Pulmonary artery endothelial cell (primary cell): Measurements from ENCODE around the gene COL24A1. TPM values are rescaled to one million over a fixed set of nuclear protein-coding genes. Genes with fewer than 3 reads are reported as not detected.
"Not testable (repeated sequence)": the region's sequence is repeated elsewhere in the genome, so short reads cannot be mapped to it uniquely, and the experiment has no call there.

ENCODE experiments used
- DNase-seq: peaks from one replicate; pipeline ENCODE4 v3.0.0-alpha.2; 2011; ENCODE audit warnings: low read depth, low spot score
- total RNA-seq: library from RNA; depleted of rRNA; stranded (reverse); fragments of >200 nt; gene quantifications from 2 replicates; pipeline ENCODE4 v1.2.3, GENCODE V29; 2014

COL24A1 gene
- total RNA-seq, 1 donor from 2014 or later = 0.07 TPM

DNA sequence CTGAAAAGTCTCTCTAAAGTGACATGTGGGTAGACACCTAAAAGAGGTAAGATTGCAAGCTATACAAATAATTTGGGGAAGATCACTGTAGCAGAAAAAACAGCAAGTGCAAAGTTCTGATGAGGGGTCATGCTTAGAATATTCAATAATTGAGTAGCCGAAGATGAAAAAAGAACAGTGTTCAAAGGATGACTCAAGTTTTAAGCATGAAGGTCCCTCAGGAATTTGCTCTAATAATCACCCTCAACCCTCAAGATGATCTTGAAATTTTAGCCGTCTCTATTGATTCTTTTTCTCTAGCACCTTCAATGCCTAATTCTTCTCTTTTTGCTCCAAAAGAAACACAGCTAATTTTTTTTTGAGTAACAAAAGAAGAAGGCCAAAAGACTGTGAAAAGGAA lies 257.7 kb downstream of the COL24A1 start:
- DNase-seq = no peak

DNA sequence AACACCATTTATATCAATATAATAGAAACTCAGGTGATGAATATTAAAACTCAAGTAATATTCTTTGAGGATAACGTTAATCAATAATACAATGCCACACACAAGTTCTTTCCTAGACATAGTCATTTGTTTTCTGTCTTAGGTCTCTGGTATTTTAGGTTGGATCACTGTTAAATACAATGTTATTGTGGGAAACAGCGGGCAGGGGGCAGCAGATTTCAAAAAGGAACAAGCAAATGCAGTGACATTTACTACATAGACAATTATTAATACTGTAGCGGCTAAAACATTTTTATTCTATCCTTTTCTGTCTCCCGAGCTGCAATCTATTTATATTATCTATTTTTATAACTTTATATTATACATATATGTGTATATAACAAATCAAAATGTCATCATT lies 261.9 kb downstream of the COL24A1 start:
- no peak for DNase-seq

DNA sequence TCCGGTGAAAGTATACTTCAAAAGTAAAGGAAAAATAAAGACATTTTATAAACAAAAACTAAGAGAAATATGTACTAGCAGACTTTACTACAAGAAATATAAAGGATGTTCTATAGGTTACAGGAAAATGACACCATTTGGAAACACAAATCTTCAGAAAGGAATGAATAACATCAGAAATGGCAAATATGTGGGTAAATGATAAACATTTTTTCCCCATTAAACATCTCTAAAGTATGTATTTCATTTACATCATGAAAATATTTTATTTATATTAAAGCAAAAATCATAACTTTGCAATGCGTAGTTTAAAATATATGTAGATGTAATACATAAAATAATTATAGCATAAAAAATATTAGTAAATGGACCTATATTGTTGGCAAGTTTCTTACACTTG lies 264.2 kb downstream of the COL24A1 start:
- no peak for DNase-seq

DNA sequence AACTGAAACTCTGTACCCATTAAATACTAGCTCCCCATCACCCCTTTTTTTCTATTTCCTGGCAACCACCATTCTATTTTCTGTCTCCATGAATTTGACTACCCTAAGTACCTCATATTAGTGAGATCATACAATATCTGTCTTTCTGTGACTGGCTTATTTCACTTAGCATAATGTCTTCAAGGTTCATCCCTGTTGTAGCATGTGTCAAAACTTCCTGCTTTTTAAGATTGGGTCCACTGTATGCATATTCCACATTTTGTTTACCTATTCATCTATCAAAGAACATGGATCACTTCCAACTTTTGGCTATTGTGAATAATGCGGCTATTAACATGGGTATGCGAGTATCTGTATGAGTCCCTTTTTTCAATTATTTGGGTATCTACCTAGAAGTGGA lies 266.7 kb downstream of the COL24A1 start:
- no peak for DNase-seq

DNA sequence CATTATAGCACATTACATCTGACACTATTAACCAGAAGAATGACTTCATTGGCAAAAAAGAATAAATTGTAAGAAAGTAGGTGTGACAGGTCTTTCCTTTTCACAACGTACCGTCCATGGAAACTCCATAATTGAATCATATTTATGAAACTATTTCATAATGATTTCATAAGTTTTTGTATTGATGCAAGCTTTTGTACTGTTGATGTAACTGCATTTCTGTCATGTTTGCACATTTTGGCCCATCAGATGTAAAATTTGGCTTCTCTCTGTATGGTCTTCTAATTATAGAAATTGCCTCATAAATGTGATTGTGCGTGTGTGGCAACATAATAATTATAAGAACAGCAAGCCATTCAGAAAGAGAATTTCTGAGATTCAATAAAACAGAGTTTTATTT lies 267.7 kb downstream of the COL24A1 start:
- DNase-seq = no peak

DNA sequence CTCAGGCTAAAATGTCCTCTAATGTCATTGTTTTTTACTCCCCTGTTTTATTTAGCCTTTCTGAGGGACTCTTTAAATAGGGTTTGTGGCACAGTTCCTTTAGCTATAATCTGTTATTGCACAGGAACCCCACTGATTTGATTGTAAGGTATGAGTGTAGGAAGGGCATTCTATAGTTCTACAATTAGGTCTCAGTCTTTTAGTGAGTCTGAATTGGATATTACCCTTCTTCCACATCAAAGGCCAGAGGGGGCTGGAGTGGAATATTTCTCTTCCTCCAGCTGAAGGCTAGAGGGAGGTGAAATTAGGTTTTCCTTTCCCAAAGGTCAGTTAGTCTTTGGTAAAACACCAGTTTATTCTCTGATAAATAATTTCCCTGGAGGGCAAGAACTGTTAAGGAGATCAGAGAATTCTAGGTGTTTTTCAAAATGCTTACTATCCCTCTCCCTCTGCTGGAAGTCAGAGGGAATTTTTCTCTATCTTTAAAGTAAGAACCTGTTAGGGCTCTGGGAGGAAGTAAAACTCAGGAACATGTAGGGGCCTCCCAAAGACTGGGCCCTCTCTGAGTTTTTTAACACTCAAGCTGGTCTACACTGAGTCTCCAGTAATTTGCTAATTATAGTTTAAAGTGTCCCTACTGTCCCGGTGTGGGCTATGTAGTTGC lies 272.1 kb downstream of the COL24A1 start:
- no peak for DNase-seq

DNA sequence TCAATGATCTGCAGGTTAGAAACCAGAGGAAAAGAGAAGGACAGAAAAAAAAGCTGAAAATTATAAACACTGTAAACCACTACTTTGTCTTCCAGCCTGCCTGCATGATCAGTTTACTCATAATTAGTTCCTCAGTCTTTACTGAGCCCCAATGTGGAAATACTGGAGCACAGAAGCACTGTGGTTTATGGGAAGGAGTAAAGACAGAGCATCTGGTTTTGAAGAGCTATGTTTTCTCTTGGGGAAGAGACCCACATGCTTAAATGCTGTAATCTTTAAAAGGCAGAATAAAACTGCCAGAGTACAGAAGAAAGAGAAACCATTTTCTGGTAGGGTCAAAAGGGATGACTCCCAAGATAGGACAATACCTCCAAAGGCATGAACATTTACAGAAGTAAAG lies 289.4 kb downstream of the COL24A1 start:
- no peak for DNase-seq

DNA sequence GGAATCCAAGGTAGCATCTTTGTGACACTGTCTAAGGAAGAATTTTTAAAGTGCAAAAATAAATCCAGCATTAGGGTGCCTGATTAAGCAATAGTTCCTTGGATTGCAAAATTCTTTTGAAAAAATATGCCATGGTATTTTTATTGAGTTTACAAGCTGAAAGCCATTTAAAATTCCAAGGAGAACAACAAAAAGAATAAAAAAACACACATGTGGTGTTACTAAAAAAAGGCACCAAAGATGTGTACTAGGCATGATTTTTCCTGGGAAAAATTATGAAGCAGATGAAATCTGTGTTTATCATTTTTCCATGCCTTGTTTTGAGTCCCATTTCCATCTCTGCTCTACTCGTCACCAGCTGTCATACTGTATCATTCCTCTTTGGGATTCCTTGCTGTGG lies 291.4 kb downstream of the COL24A1 start:
- DNase-seq = no peak

DNA sequence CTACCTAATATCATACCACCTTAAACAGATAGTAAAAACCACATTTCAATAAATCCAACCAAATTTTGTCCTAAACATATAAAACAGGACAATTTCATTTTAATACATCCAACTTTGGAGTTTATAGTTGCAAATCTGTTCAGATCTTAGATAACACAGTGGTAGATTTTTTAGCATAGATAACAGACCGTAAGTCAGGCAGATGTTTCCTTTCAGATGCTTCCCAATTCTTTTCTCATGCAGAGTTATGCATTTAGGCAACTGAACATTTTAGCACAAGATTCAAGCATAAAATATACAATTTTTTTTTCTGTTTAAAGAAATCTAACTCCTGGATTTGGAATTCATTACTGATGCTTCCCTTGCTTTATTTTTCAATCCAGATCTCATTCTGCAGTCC lies 291.8 kb downstream of the COL24A1 start:
- no peak for DNase-seq

DNA sequence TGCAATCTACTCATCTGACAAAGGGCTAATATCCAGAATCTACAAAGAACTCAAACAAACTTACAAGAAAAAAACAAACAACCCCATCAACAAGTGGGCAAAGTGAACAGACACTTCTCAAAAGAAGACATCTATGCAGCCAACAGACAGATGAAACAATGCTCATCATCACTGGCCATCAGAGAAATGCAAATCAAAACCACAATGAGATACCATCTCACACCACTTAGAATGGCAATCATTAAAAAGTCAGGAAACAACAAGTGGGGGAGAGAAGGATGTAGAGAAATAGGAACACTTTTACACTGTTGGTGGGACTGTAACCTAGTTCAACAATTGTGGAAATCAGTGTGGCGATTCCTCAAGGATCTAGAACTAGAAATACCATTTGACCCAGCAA lies 292.9 kb downstream of the COL24A1 start:
- DNase-seq = not testable (repeated sequence)

DNA sequence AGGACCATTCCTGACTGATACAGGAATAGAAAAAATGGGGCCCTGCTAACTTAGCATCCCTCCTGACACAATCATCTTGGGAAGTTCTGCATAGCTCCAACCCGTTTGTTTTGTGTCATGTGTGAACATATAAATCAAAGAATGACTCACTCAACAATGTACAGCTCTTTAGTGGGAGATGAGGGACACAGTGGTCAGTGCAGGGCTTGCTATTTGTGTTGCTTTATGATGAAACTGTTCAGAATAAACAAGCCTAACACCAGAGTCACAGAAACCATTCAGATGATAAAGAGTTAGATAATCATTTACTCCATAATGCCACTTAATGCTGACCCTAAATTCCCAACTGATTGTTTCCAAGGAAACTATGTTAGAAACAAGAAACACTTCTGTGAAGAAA lies 294.1 kb downstream of the COL24A1 start:
- no peak for DNase-seq

DNA sequence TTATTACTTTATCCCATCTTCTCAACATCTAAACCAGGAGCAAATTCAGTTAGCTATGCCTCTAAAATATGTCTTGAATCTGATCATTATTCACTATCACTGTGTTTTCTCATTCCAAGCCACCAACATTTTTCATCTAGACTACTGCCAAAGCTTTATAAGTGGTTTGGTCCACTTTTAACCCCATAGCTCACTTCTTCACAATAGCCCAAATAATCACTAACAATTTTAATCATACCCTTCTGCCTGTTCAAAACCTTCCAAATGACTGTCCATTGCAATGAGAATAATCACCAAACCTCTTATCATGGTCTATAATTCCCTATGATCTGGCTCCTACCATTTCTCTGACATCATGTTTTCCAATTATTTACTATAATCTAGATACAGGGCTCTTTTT lies 298.6 kb downstream of the COL24A1 start:
- DNase-seq = no peak

DNA sequence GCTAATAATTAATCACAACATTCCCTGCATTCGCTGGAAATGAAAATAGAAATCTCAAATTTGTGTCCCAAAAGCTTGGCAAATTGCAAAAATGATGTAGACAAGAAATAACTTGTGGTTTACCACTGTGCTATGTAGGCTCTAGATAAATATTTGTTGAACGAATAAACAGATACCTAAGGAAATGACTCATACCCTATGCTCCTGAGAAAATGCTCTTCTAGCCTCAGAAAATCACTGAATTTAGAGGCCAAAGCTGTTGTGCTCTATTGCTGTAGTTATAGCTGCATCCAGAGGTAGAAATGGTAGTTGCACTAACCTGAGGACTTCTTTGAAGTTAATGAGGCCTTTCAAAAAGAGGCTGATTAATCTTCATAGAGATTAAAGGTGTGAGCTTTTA lies 306.3 kb downstream of the COL24A1 start:
- DNase-seq = no peak

DNA sequence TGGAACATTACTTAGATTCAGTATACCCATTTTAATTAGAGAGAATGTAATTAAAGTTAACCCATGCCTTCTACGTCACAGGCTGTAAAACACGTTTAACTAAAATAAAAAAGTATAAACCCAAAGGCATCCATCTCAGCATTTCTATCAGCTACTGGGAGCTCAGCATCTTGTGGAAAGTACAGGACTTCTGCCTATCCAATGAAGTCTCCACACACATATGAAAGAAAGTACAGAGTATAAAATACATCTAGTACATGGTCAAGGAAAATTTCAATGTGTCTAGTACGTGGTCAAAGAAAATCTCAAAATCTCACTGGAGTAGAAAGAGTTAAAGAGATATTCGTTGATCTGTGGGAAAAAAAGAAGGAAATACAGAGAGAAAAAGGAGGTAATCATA lies 306.9 kb downstream of the COL24A1 start:
- DNase-seq = no peak

DNA sequence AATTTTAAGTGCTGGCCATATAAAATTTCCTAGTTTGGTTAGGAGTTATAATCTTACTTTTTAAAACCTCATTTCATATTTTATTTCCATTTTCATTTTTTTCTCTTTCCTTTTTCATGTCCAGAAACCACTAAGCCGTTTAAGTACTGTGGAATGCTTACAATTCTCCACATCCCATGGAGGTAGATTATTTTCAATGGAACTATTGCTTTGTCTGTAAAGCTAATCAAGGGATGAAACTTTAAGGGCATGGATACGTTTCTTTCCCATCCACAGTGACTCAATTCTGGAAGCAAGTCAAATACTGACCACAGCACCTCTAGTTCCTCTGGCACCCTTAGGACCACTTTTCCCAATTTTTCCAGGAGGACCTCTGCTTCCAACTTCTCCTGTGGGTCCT lies 309.2 kb downstream of the COL24A1 start:
- no peak for DNase-seq

DNA sequence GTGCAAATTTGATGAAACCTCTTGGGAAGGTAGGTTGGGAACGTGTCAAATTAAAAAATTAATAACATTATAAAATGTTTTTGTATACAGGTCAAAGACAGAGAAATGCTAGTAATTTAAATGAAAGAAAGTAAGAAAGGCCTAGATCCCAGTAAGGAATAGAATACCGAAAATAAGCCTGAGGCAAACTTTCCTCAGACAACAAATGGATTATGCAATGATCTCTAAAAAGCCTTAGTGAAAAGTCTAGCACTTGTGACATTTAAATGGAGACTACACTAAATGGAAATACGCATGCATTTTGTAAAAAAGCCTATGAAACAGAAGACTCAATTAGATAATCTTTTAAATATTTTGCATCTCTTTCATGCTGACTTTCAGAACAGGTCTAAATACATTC lies 309.9 kb downstream of the COL24A1 start:
- DNase-seq = no peak

DNA sequence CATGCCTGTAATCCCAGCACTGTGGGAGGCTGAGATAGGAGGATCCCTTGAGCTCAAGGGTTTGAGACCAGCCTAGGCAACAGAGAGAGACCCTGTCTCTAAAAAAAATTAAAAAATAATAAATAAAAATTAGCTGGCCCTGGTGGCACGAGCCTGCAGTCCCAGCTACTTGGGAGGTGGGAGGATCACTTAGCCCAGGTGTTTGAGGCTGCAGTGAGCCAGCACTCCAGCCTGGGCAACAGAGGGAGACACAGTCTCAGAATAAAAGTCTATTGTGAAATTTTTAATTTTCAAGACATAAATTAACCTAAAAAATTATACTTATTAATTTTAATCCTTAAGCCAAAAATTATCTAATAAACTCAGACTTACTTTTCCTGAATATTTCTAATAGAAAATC lies 317.1 kb downstream of the COL24A1 start:
- no peak for DNase-seq

DNA sequence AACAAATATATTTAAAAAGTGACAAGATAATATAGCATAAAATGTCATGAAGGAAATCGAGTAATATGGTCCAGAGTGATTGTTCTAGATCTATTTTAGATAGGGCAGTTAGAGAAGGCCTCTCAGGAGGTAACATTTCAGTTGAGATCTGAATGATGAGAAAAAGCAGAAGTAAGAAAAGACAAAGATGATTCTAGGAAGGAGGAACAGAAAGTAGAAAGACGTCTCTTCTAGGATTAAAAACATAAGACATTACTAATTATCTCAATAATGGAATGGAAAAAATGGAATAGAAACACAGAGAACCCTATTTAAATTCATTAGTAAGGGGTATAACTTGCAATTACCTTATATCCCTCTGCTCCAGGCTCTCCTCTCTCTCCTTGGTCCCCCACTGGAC lies 318.3 kb downstream of the COL24A1 start:
- no peak for DNase-seq

DNA sequence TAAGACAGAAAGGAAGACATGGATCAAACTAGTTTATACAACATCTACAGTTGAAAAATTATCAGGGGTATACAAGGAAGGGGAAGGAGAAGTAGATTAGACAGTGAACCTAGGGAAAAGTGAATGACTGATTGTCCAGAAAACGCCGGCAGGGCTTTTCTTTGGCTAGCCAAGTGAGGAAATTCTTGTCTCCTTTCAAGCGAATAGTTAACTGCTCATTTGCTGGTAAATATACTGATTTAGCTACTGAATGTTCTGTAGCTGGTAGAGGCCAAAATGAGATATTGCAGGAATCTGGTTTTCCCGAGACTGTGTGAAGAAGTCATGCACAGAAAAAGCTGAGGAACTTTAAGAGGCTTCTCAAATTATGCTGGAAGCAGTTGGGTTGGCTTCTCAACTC lies 319.8 kb downstream of the COL24A1 start:
- DNase-seq = no peak

DNA sequence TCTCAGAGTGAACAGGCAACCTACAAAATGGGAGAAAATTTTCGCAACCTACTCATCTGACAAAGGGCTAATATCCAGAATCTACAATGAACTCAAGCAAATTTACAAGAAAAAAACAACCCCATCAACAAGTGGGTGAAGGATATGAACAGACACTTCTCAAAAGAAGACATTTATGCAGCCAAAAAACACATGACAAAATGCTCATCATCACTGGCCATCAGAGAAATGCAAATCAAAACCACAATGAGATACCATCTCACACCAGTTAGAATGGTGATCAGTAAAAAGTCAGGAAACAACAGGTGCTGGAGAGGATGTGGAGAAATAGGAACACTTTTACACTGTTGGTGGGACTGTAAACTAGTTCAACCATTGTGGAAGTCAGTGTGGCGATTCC lies 323.4 kb downstream of the COL24A1 start:
- DNase-seq = not testable (repeated sequence)

DNA sequence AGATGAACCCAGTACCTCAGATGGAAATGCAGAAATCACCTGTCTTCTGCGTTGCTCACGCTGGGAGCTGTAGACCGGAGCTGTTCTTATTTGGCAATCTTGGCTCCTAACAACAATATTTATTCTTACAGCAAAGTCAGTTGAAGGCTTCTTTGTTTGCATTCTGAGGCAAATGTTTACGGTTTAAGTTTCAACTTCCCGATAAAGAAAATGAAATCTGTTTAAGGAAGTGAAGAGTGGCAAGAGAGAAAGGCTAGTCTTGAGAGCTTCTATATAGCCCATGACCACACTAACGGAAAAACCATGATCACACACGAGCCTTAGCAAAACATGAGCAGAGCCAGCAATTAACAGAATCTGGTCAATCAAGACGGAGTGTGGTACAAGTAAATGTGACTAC lies 325.7 kb downstream of the COL24A1 start:
- DNase-seq = no peak

DNA sequence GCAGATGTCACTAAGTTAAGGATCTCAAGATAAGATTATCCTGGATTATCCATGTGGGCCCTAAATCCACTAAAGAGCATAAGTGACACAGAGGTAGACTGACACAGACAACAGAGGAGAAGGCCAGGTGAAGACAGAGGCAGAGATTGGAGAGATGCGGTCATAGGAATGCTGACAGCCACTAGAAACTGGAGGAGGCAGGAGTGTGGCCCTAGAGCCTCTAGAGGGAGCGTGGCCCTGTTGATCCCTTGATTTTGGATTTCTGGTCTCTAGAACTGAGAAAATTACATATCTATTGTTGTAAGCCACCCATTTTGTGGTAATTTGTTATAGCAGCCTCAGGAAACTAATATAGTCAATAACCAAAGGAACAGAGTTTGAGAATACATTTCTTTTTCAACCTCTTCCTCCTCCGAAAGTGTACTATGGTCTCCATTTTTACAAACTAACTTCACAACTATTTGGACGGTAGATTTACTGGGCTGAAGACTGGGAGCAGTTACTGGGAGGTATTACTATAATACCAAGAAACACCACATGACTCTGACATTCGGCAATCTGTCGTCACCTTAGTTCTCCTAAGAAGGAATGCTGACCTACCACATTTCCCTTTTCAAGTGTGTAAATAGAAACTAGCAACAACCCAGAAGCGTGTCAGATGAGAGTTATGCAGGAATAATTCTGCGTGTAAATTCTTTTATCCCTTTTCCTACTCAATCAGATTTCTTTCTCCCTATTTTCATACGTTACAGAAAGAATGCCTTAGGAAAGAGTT lies 332.3 kb downstream of the COL24A1 start:
- no peak for DNase-seq

DNA sequence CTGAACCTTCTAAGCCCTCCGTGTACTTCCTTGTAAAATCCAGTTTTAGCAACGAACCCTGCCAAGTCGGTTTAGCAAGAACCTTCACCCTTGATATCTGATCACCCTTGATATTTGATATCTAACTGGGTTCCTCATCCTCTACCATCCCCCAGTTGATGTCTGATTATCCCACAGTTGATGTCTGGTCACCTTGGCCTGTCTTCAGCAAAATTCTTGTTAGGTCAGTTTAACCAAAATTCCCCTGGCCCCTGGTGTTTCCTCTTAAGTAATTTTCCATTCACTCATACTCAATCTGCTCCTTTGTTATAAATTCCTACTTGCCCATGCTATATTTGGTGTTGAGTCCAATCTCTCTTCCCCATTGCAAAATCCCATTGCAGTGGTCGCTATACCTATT lies 333.9 kb downstream of the COL24A1 start:
- no peak for DNase-seq
